GM23338 (cell line): ENCODE data around the gene LCP2.
A peak's percentile ranks its signal among the peaks of the same experiment; 100 is the strongest.

Experiments
- CREB1 ChIP-seq: fragments of 250-450 bp; sonication (Bioruptor Pico); IDR thresholded peaks from 2 replicates; pipeline ENCODE4 v1.5.0; 2020; ENCODE audit warnings: low read depth, mild to moderate bottlenecking, moderate library complexity
- EZH2 ChIP-seq: fragments of 200-600 bp; sonication (generic); IDR thresholded peaks from one replicate; pipeline ENCODE4 v1.8.0; 2017; ENCODE audit warnings: antibody characterized with exemption, mild to moderate bottlenecking, low read depth; ENCODE audit not compliant: unreplicated experiment
- EZH2phosphoT487 ChIP-seq: fragments of 200-600 bp; sonication (generic); IDR thresholded peaks from one replicate; pipeline ENCODE4 v1.8.1; 2018; ENCODE audit warnings: antibody characterized with exemption; ENCODE audit not compliant: unreplicated experiment
- POLR2AphosphoS5 ChIP-seq: IDR thresholded peaks from 2 replicates; pipeline ENCODE4 v1.6.1; 2016; ENCODE audit warnings: antibody characterized with exemption, low read depth
- TF ChIP-seq, protein P1 (sequence below), 2 experiments: fragments of 200-600 bp in 1 of 2; sonication (generic) in 1 of 2; conservative IDR thresholded peaks; 2 replicates each; pipeline versions ENCODE4 v1.5.1 to v1.6.1; 2016 to 2017; ENCODE audit warnings: antibody characterized with exemption in 2 of 2, low read depth in 2 of 2, mild to moderate bottlenecking in 2 of 2, moderate library complexity in 1 of 2
- TF ChIP-seq, protein P2 (sequence below): IDR thresholded peaks from 2 replicates; pipeline ENCODE4 v1.6.1; 2016; ENCODE audit warnings: antibody characterized with exemption

DNA sequence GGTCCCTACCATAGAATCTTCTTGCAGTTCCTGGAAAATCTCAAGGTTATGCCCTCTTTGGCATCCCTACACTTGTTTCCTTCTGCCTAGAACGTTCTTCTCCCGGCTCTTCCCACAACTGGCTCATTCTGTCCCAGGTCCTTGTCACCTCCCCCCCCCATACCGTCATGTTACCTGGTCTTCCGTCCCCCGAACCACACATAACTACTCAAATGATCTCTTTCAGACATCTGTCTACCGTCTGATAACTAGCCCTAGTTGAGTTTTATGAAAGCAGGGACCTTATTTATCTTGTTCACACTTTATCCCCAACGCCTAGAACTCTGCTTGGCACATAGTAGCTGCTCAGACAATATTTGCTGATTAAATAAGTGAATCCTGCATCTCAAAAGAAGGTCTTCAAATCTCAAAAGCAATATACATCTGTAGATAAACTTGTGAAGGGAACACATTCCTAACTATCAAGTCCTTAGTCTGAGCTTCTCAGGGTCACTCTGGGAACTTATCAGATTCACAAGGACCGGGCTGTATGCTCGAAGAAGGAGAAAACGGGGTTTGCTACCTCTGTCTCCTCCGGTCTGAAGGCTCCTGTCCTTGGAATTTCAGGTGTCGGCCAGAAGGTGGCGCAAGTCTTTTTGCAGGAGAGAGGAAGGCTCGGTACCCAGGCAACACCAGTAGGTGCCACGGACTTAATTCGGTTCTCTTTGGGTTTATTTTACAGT is 30.0 kb downstream of the LCP2 start:
- TF ChIP-seq POLR2AphosphoS5 (no peak), CREB1 (CRISPR knock-in tag) (no peak), EZH2 (no peak), EZH2phosphoT487 (no peak)
- TF ChIP-seq, protein P1, sequence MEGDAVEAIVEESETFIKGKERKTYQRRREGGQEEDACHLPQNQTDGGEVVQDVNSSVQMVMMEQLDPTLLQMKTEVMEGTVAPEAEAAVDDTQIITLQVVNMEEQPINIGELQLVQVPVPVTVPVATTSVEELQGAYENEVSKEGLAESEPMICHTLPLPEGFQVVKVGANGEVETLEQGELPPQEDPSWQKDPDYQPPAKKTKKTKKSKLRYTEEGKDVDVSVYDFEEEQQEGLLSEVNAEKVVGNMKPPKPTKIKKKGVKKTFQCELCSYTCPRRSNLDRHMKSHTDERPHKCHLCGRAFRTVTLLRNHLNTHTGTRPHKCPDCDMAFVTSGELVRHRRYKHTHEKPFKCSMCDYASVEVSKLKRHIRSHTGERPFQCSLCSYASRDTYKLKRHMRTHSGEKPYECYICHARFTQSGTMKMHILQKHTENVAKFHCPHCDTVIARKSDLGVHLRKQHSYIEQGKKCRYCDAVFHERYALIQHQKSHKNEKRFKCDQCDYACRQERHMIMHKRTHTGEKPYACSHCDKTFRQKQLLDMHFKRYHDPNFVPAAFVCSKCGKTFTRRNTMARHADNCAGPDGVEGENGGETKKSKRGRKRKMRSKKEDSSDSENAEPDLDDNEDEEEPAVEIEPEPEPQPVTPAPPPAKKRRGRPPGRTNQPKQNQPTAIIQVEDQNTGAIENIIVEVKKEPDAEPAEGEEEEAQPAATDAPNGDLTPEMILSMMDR (conservative IDR thresholded peaks at IDR 0.05; ENCODE audit: low read depth in 2 of 2): peak; percentile 90 to 92
- TF ChIP-seq, protein P2, sequence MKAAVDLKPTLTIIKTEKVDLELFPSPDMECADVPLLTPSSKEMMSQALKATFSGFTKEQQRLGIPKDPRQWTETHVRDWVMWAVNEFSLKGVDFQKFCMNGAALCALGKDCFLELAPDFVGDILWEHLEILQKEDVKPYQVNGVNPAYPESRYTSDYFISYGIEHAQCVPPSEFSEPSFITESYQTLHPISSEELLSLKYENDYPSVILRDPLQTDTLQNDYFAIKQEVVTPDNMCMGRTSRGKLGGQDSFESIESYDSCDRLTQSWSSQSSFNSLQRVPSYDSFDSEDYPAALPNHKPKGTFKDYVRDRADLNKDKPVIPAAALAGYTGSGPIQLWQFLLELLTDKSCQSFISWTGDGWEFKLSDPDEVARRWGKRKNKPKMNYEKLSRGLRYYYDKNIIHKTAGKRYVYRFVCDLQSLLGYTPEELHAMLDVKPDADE: no peak
